Fibroblast of the conjunctiva (primary cell): Measurements from ENCODE around the gene ELF5.

Experiments
- DNase-seq: peaks from one replicate; pipeline ENCODE4 v3.0.0-alpha.2; 2010; ENCODE audit warnings: low read depth

ELF5 gene

GRCh38 chr11:34454308-34455032 is 59.1 kb downstream of the ELF5 start:
- DNase-seq, result no peak

GRCh38 chr11:34451053-34451452 is 62.5 kb downstream of the ELF5 start:
- DNase-seq, result no peak

- no peak for DNase-seq
Measured at GRCh38 chr11:34449013-34449412, 64.6 kb downstream of the ELF5 start.

- DNase-seq, result no peak
Measured at GRCh38 chr11:34448223-34448994, 65.2 kb downstream of the ELF5 start.

GRCh38 chr11:34447044-34447443 is 66.5 kb downstream of the ELF5 start:
- DNase-seq, result no peak

- no peak for DNase-seq
Measured at GRCh38 chr11:34446386-34446785, 67.2 kb downstream of the ELF5 start.

GRCh38 chr11:34445956-34446355 is 67.6 kb downstream of the ELF5 start:
- no peak for DNase-seq

- DNase-seq, result no peak
Measured at GRCh38 chr11:34444428-34444827, 69.2 kb downstream of the ELF5 start.

- no peak for DNase-seq
Measured at GRCh38 chr11:34443136-34443535, 70.5 kb downstream of the ELF5 start.

GRCh38 chr11:34441814-34442213 is 71.8 kb downstream of the ELF5 start:
- DNase-seq, result no peak

GRCh38 chr11:34439610-34440198 is 73.9 kb downstream of the ELF5 start:
- DNase-seq, result no peak

GRCh38 chr11:34438529-34439507 is 74.8 kb downstream of the ELF5 start, which contains the start of gene CAT:
Gene CAT, plus strand, starts transcription at chr11:34438934. Its CDS starts 80 bp downstream, at chr11:34439014.
- peak; percentile 97 for DNase-seq

- DNase-seq, result no peak
Measured at GRCh38 chr11:34437224-34438125, 76.1 kb downstream of the ELF5 start.

- DNase-seq, result no peak
Measured at GRCh38 chr11:34433899-34434298, 79.7 kb downstream of the ELF5 start.

GRCh38 chr11:34432822-34433221 is 80.8 kb downstream of the ELF5 start:
- DNase-seq, result no peak

- DNase-seq, result no peak
Measured at GRCh38 chr11:34431979-34432378, 81.6 kb downstream of the ELF5 start.
